Erythroblast (primary cell): ENCODE results near the gene AFF4.

Source experiments
- GATA1 ChIP-seq: IDR thresholded peaks from 2 replicates; pipeline ENCODE4 v1.6.1; 2011; ENCODE audit warnings: low read depth, mild to moderate bottlenecking, control low read depth, low read length, moderate library complexity
- POLR2A ChIP-seq: IDR thresholded peaks from 2 replicates; pipeline ENCODE4 v1.6.1; 2011; ENCODE audit warnings: mild to moderate bottlenecking, low read length

- TF ChIP-seq POLR2A, result no peak
- TF ChIP-seq GATA1, result no peak
Observed at GRCh38 chr5:132952829-132953228, 10.6 kb downstream of the AFF4 start.
